Ascending aorta (tissue), 2 donors: ENCODE data around the gene NXPH3. TPM values are rescaled to one million over a fixed set of nuclear protein-coding genes. Genes with fewer than 3 reads are reported as not detected.

ENCODE experiments used
- DNase-seq, 2 donors: peaks; one replicate each; pipeline ENCODE4 v3.0.0-alpha.2; 2019; ENCODE audit warnings: low spot score in 2 of 2
- H3K27ac ChIP-seq, 2 donors: fragments of 200-600 bp; sonication (generic); one replicate each; pipeline ENCODE4 v1.5.1; 2016 to 2017; ENCODE audit warnings: mild to moderate bottlenecking in 1 of 2
- H3K27me3 ChIP-seq: fragments of 200-600 bp; sonication (generic); one replicate; pipeline ENCODE4 v1.5.1; 2017
- H3K36me3 ChIP-seq, 2 donors: fragments of 200-600 bp; sonication (generic); one replicate each; pipeline ENCODE4 v1.5.1; 2016
- H3K4me1 ChIP-seq, 2 donors: fragments of 200-600 bp; sonication (generic); one replicate each; pipeline ENCODE4 v1.5.1; 2016 to 2017; ENCODE audit warnings: mild to moderate bottlenecking in 1 of 2
- H3K4me3 ChIP-seq, 2 donors: fragments of 200-600 bp; sonication (generic); one replicate each; pipeline ENCODE4 v1.5.1; 2016 to 2017; ENCODE audit warnings: mild to moderate bottlenecking in 1 of 2
- H3K9me3 ChIP-seq, 2 donors: fragments of 200-600 bp; sonication (generic); one replicate each; pipeline ENCODE4 v1.5.1; 2016
- intact Hi-C: fragments of 100-400 bp; cut with DNase I; formaldehyde crosslinking; loops from one replicate; pipeline ENCODE4 v1.15.1; 2023
- total RNA-seq: library from RNA; depleted of rRNA; stranded (reverse); fragments of >200 nt; gene quantifications from one replicate; pipeline ENCODE4 v1.1.0, GENCODE V29; 2016
- TF ChIP-seq, protein P1 (sequence below), 3 experiments: fragments of 200-600 bp in 2 of 3; fragments of 450-650 bp in 1 of 3; sonication (generic) in 2 of 3; IDR thresholded peaks; one replicate each; pipeline ENCODE4 v1.5.1; 2016 to 2019; ENCODE audit warnings: antibody characterized with exemption in 3 of 3, mild to moderate bottlenecking in 1 of 3, moderate library complexity in 1 of 3

The NXPH3 gene
- total RNA-seq, 1 donor from 2014 or later, result 30.3 TPM

DNA sequence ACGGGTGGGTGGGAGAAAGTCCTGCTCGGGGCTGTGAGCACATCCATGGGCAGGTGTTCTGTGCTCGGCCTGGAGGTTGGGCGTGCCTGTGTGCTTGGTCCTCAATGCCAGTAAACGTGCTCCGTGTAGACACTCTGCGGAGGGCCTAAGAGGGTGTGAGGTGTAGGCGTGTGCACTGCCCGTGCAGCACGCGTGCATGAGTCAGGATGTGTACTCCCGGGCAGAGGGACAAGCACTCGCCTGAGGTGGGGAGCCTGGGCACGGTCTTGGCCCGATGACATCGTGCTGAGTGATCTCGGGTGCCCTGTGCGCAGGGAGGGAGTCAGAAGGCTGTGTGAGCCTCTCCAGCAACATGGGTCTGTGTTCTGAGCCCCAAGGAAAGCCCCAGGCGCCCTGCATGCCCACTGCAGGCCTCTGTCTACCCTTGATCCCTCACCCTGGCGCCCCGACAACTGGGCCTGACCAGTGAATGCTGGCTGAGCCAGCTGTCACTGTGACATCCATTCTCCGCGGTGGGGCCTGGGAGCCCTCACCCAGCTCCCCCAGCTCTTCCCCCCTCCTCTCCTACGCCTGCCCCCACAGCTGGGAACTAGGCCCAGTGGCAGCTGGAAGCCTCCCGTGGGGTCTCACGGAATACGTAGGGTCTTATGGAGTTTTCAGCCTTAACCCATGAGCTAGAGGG lies 23.5 kb upstream of the NXPH3 start:
- H3K27ac ChIP-seq, result no peak overlapping the region
- H3K36me3 ChIP-seq, result no peaks in the 10 kb centered on the region
- H3K9me3 ChIP-seq, result no peaks in the 10 kb centered on the region
- TF ChIP-seq, protein P1, sequence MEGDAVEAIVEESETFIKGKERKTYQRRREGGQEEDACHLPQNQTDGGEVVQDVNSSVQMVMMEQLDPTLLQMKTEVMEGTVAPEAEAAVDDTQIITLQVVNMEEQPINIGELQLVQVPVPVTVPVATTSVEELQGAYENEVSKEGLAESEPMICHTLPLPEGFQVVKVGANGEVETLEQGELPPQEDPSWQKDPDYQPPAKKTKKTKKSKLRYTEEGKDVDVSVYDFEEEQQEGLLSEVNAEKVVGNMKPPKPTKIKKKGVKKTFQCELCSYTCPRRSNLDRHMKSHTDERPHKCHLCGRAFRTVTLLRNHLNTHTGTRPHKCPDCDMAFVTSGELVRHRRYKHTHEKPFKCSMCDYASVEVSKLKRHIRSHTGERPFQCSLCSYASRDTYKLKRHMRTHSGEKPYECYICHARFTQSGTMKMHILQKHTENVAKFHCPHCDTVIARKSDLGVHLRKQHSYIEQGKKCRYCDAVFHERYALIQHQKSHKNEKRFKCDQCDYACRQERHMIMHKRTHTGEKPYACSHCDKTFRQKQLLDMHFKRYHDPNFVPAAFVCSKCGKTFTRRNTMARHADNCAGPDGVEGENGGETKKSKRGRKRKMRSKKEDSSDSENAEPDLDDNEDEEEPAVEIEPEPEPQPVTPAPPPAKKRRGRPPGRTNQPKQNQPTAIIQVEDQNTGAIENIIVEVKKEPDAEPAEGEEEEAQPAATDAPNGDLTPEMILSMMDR (IDR thresholded peaks at IDR 0.05), result no peak
- H3K4me1 ChIP-seq, result peaks cover 0 to 2% of the 10 kb centered on the region in 2 donors
- H3K4me3 ChIP-seq, result no peak overlapping the region
- peak in 1 of 2 donors; percentile 59 for DNase-seq
- H3K27me3 ChIP-seq, result no peaks in the 10 kb centered on the region
- intact Hi-C loops, result no loop called here

DNA sequence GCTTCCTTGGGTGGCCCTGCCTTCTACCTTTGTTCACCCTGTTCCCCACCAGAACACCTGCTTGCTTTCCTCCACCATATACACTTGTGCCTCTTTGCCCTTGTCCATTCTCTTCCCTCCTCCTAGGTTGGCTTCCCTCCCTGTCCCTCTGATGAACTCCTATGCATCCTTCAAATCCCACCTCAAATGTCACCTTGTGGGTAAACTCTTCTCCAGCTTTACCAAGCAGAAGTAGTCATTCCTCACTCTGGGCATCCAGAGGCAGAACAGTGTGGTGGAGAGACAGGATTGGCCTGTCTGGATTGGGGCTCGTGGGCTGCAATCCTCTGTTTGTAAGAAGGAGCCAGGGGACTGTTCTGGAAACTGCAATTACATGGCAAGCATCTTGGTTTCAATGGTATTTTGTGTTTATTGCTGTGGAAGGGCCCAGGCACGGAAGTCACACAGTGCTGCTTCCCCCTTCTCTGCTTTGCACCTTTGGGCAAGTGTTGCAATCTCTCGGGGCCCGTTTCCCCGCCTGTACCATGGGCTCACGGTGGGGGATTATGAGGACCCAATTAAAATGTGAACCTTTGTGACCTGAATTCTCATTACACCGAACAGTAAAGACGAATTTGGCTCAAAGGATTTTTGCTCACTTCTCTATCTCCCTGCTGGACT lies 21.9 kb upstream of the NXPH3 start:
- Histone ChIP-seq H3K36me3 (no peaks in the 10 kb centered on the region), H3K27me3 (no peaks in the 10 kb centered on the region), H3K4me3 (no peak overlapping the region), H3K27ac (no peak overlapping the region), H3K9me3 (no peaks in the 10 kb centered on the region), H3K4me1 (peaks cover 0 to 2% of the 10 kb centered on the region in 2 donors)
- TF ChIP-seq, protein P1 (IDR thresholded peaks at IDR 0.05), result no peak
- intact Hi-C loops, result no loop called here
- DNase-seq, result peak in 1 of 2 donors; percentile 35

DNA sequence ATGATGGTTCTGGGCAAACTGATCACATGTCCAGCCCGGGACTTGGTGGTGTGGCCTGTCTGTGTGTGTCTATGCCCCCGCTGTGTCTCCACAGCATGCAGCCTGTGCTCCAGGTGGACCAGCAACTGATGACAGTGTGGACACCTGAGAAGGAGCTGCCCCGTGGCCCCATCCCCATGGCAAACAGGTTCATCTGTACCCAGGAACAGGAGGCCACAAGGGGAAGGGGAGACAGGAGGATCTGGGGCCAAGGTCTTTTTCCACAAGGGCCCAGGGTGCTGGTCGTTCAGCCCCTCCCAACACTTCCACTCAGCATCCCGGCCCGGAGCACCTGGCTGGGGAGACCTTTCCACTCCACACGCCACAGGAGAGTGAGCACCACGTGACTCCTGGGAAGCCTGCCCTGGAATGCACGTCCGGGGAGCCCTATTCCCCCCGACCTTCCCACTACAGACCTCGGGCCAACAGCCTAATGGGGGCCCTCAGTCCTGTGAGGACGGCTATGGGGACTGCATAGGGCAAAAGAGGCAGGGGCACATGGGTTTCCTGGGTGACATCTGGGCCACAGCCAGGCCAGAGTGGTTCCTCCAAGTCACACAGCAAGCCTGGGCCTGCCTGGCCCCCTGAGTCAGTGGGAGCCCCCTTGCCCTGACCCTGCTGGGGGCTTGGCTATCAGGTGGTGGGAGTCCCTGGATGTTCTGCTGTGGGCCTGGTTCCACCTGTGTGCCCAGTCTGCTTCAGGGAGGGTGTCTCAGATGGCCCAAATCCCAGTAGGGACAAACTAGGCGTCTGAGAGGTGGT lies 20.8 kb upstream of the NXPH3 start:
- intact Hi-C loops, result no loop called here
- no peak overlapping the region for H3K4me3 ChIP-seq
- H3K27me3 ChIP-seq, result no peaks in the 10 kb centered on the region
- H3K36me3 ChIP-seq, result no peaks in the 10 kb centered on the region
- TF ChIP-seq, protein P1 (IDR thresholded peaks at IDR 0.05), result no peak
- peak in 1 of 2 donors; percentile 51 for DNase-seq
- H3K9me3 ChIP-seq, result no peaks in the 10 kb centered on the region
- no peak overlapping the region for H3K27ac ChIP-seq
- H3K4me1 ChIP-seq, result peaks cover 0 to 2% of the 10 kb centered on the region in 2 donors

DNA sequence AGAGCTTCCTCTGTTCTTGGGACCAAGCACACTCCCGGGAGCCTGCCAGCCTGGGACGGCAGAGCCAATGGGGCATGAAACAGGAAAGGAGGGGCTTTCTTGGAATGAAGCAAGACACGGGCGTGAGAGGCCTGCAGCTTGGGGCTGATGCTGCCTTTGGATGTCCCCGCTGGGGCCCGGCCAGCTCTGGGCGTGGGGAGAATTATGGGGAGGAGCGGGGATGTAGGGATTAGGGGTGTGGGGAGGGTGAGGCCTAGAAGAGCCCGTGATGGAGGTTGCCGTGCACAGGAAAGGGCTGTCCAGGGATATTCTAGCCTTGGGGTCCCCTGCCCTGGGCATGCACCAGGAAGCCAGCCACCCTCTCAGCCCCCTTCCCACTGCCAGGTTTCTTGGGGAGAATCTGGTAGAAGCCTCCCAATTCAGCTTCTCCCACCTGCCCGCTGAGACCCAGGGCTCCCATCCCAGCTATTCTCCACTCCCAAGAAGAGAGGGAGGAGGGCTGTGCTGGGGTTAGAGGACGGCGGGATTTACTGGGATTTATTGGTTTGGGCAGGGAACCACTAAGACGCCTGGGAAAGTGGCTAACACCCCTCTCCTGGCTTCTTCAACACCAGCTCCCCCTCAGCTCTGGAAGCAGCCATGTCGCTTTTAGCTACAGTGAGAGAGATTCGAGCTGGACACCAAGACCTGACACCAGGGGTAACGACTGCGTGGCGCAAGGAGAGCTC lies 20.0 kb upstream of the NXPH3 start:
- DNase-seq, result peak in 1 of 2 donors; percentile 53
- H3K4me3 ChIP-seq, result peak overlapping the region in 1 of 2 donors; percentile 11
- intact Hi-C loops, result loop anchor here (1.0 to 2.0 kb wide), 3 partner anchors 59 to 241 kb away; no protein-coding TSS in a partner anchor
- H3K27me3 ChIP-seq, result no peaks in the 10 kb centered on the region
- H3K27ac ChIP-seq, result no peak overlapping the region
- H3K36me3 ChIP-seq, result no peaks in the 10 kb centered on the region
- TF ChIP-seq, protein P1 (IDR thresholded peaks at IDR 0.05), result no peak
- peaks cover 0 to 2% of the 10 kb centered on the region in 2 donors for H3K4me1 ChIP-seq
- no peaks in the 10 kb centered on the region for H3K9me3 ChIP-seq
